HG03354 (cell line): ENCODE results near the gene ICOS.
A peak's percentile ranks its signal among the peaks of the same experiment; 100 is the strongest.
"Not testable (repeated sequence)": the region's sequence is repeated elsewhere in the genome, so short reads cannot be mapped to it uniquely, and the experiment has no call there.

Experiments used
- ATAC-seq: cut with Tn5 transposase; IDR thresholded peaks from one replicate; pipeline ENCODE4 v1.9.1; 2021; ENCODE audit warnings: mild to moderate bottlenecking; ENCODE audit not compliant: unreplicated experiment, poor library complexity, severe bottlenecking

The ICOS gene

DNA sequence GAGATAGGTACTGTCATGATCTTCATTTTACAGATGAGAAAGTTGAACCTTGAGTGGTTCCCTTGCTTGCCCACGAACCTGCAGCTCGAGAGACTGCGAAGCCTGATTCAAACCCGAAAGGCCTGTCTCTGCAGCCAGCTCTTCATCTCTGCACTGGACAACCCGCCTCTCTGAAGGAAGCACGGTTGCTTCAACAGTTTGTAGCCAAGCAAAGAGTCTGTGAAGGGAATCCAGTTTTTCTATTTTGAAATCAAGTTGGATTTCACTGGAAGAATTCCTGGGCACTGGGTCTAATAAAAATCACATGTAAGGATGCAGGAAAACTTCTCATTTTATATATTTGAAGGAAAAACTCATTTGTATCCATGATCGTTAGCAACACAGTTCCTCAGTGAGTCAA is 21.3 kb upstream of the ICOS start:
- ATAC-seq: no peak

GRCh38 chr2:203916756-203917155 is 19.8 kb upstream of the ICOS start:
- ATAC-seq: no peak

DNA sequence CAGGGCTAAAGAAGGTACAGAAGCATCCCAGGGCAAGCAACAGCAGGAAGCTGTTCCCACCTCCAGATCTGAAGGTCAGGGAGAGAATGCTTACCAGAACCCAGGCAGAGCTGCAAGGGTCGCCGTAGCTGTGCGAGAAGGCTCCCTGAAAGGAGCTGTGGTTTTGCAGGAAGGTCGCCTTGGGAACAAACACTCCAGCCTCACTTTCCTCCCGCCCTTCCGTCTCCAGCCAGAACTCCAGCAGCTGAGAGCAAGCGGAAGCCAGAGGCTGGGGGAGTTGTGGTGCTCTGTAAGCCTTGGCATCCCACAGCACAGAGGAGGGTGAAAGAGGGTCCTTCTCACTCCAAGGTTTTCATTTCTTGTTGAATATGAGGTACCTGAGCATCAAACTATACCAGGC is 18.3 kb upstream of the ICOS start:
- ATAC-seq: no peak

- ATAC-seq: no peak
Measured at GRCh38 chr2:203918839-203919238, 17.7 kb upstream of the ICOS start.

GRCh38 chr2:203925512-203926158 is 10.9 kb upstream of the ICOS start:
- no peak for ATAC-seq

GRCh38 chr2:203928849-203929248 is 7.7 kb upstream of the ICOS start:
- ATAC-seq: no peak

- not testable (repeated sequence) for ATAC-seq
Measured at GRCh38 chr2:203931262-203931661, 5.3 kb upstream of the ICOS start.

DNA sequence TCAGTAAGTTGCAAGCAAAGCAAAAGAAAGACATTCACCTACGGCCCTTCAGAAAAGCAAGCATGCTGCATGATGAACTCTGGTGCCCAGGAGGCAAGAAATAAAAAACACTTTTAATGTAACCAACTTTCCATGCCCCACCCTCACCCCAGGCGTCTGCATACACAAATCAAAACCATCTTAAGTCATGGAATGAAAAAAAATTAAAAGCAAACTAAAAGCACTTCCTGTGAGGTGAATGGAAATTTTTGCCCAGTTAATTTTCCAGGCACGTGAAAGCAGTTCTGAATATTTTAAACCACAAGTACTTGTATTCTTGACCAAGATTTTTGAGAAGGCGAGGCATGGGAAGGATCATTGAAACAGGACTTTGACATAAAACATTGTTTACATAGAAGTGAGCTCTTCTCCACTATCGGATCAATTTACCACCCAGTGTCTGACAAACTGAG is 2.5 kb upstream of the ICOS start:
- no peak for ATAC-seq

- ATAC-seq: no peak
Measured at GRCh38 chr2:203934711-203935438, 1.7 kb upstream of the ICOS start.

GRCh38 chr2:203935568-203935967 is 995 bp upstream of the ICOS start:
- no peak for ATAC-seq

DNA sequence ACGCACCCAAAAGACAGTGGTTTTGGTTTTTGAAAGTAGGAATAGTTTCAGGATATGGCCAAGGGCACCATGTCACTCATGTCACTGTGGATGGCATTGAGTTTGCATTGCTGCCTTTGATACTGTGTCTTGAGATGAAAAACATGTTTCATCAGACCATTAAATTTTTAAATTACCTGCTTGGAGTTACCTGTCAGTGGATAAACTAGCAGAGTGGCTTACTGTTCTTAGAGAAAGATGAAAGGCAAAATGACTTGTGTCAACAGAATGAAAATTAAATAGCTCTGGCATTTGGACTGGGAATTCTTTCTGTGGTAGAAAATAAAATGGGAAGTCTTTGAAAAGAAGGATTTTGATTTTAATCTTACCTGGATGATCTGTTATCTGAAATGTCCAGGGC is 386 bp downstream of the ICOS start:
- no peak for ATAC-seq

GRCh38 chr2:203937788-203938187 is 1.2 kb downstream of the ICOS start:
- no peak for ATAC-seq

GRCh38 chr2:203940039-203940438 is 3.5 kb downstream of the ICOS start:
- no peak for ATAC-seq

DNA sequence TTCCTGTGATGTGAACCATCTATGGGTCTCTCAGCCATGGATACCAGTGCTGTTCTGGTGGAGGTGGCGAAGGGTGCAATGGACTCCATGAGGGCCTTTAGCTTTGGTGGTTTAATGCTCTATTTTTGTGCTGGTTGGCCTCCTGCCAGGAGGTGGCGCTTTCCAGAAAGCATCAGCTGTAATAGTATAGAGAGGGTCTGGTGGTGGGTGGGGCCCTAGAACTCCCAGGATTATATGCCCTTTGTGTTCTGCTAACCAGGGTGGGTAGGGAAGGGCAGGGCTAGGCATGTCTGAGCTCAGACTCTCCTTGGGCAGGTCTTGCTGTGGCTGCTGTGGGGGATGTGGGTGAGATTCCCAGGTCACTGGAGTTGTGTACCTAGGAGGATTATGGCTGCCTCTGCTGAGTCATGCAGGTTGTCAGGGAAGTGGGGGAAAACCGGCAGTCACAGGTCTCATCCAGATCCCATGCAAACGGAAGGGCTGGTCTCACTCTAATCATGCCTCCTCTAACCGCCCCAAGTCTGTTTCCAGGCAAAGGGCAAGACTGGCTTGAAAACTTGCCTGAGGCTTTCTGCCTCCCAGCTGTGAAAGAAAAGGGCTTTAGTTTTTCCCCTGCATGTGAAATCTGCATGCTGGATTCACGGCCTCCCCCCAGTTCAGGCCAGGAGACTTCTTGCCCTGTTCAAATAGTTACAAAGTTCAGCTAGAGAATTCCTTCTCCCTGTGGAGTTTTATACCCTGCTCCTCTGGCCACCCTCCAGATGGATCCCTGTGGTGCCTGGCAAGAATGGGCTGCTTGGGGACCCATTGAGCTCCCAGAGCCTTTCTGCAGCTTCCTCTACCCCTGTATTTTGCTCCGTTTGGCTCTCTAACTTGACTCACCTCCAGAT is 7.2 kb downstream of the ICOS start:
- not testable (repeated sequence) for ATAC-seq

DNA sequence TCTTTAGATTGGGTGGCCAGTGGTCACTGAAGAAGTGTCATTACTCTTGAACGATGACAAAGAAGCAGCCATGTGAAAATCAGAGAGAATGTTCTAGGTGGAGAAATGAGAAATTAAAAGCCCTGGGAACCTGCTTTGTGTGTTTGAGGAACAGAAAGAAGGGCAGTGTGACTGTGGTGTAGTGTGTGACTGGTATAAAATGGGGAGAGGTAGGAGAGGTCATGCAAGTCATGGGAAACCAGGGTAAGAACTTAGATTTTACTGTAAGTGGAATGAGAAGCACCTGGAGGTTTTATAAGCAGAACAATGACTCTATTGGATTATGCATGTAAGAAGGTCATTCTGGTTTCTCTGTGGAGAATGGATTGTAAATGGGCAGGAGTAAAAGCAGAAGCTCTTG is 12.2 kb downstream of the ICOS start:
- ATAC-seq: peak; percentile 58

DNA sequence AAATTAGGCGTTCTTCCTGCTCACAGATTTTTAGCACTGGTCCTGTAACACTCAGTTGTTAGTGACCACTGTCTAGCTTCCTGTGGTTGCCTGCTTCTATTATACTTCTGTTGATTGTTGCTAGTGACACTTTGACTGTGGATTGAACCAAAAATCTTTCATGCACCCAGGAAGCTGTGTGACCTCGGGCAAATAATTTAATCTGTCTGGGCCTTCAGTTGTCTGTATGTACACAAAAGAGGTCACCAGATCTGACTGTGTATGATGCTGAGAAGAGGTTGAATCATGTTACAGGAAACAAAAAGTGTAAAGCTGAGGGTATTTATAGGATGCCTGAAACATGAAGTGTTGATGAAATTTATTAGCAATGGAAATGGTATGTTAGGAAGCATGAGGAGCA is 12.7 kb downstream of the ICOS start:
- peak; percentile 36 for ATAC-seq

DNA sequence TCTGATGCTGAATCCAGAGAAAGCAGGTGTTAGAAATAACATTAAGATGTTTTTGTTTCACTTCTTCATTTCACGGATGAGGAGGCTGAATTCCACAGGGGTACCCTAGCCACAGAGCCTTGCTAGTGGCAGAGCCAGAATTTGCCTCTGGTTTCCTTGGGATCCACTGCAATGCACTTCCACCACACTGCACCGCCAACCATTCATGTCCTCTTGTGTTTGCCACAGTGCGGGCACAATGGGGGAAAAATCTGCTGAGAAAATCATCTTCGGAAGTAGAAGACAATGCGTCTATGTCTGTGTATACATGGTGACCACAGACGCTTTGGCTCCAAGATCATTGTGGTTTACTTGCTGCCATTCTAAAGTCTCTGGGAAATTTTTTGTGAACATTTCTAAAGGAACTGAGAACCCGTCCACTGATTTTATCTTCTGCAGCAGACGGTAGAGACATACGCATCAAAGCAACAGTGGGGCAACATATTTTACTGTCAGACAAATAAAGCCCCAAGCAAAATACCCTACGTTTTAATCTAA is 14.9 kb downstream of the ICOS start:
- ATAC-seq: no peak

DNA sequence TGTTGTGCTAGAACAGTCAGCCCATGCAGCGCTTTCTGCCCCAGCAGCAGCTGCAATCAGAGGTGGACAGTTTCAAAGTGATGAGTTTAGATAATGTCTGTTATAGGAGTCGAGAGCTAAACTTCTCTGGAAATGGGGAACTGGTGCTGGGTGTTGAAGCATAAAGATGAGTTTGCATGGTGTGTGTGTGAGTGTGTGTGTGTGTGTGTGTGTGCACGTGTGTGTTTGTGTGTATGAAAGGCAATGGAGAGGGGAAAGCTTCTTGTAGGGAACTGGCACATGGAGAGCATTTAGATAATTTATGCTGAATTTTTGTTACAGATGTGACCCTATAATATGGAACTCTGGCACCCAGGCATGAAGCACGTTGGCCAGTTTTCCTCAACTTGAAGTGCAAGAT is 22.7 kb downstream of the ICOS start:
- ATAC-seq: no peak

GRCh38 chr2:203959672-203960071 is 23.1 kb downstream of the ICOS start:
- no peak for ATAC-seq

GRCh38 chr2:203960811-203961210 is 24.2 kb downstream of the ICOS start:
- no peak for ATAC-seq
